Hepatocyte (in vitro differentiated cells): Measurements from ENCODE around the gene ABCC3.
"Not testable (repeated sequence)": the region's sequence is repeated elsewhere in the genome, so short reads cannot be mapped to it uniquely, and the experiment has no call there.

ENCODE experiments used
- CTCF ChIP-seq: fragments of 200-600 bp; sonication (generic); IDR thresholded peaks from 2 replicates; pipeline ENCODE4 v1.5.1; 2016; ENCODE audit warnings: antibody characterized with exemption, mild to moderate bottlenecking; ENCODE audit not compliant: poor library complexity
- EZH2 ChIP-seq: fragments of 200-600 bp; sonication (generic); IDR thresholded peaks from 2 replicates; pipeline ENCODE4 v1.6.1; 2016; ENCODE audit warnings: antibody characterized with exemption, mild to moderate bottlenecking, borderline replicate concordance

GRCh38 chr17:50680543-50681262, 46.0 kb downstream of the ABCC3 start:
- not testable (repeated sequence) for TF ChIP-seq EZH2, CTCF
